ENCODE data around the gene CCT4.

Gene CCT4

GRCh38 chr2:61900281-61900680 lies 11.8 kb upstream of the CCT4 start:
- H3K27ac ChIP-seq (ENCODE audit: extremely low read depth, low read depth, low read length) = no peak overlapping the region
- no peaks in the 10 kb centered on the region for H3K4me1 ChIP-seq (ENCODE audit: control insufficient read depth, insufficient read depth, low read length)
- POLR2A ChIA-PET = no interaction called here
- CTCF ChIA-PET = interaction anchor here (0.7 kb wide), 1 partner anchor 13 kb away, joined by 3 read pairs; no protein-coding TSS in a partner anchor
- H3K9me3 ChIP-seq (ENCODE audit: control insufficient read depth, insufficient read depth, low read depth, low read length) = no peaks in the 10 kb centered on the region
- TF ChIP-seq ZNF558 (tag by site-specific recombination; IDR thresholded peaks at IDR 0.05) = no peak
- TF ChIP-seq ZNF121 (tag by site-specific recombination; IDR thresholded peaks at IDR 0.05) = no peak
- TF ChIP-seq ZFHX2 (tag by site-specific recombination; conservative IDR thresholded peaks at IDR 0.05) = no peak
- H3K4me3 ChIP-seq (ENCODE audit: low read depth, low read length) = no peak overlapping the region
- no peaks in the 10 kb centered on the region for H3K36me3 ChIP-seq (ENCODE audit: control insufficient read depth in 2 of 2, insufficient read depth in 1 of 2, low read length in 2 of 2)

- H3K36me3 ChIP-seq (ENCODE audit: control insufficient read depth in 2 of 2, insufficient read depth in 1 of 2, low read length in 2 of 2) = no peaks in the 10 kb centered on the region
- H3K4me3 ChIP-seq (ENCODE audit: low read depth, low read length) = no peak overlapping the region
- H3K9me3 ChIP-seq (ENCODE audit: control insufficient read depth, insufficient read depth, low read depth, low read length) = no peaks in the 10 kb centered on the region
- no peak overlapping the region for H3K27ac ChIP-seq (ENCODE audit: extremely low read depth, low read depth, low read length)
- ChIA-PET CTCF (interaction anchor here (0.5 to 1.1 kb wide), 5 partner anchors 13 to 413 kb away, joined by 3 to 6 read pairs (median 3); no protein-coding TSS in a partner anchor), POLR2A (interaction anchor here (0.6 kb wide), 1 partner anchor 30 kb away, joined by 3 read pairs; no protein-coding TSS in a partner anchor)
- TF ChIP-seq ZNF654 (tag by site-specific recombination; IDR thresholded peaks at IDR 0.05; ENCODE audit: low read depth) (peak; percentile 56), CTCF (tag by site-specific recombination; IDR thresholded peaks at IDR 0.05) (peak; percentile 46; the same call in 1 of the 2 replicates), ZNF776 (tag by site-specific recombination; IDR thresholded peaks at IDR 0.05; ENCODE audit: borderline replicate concordance) (no peak)
- no peaks in the 10 kb centered on the region for H3K4me1 ChIP-seq (ENCODE audit: control insufficient read depth, insufficient read depth, low read length)
Observed at GRCh38 chr2:61898810-61899209, 10.4 kb upstream of the CCT4 start.

GRCh38 chr2:61887717-61888266 lies 664 bp downstream of the CCT4 start:
- H3K4me3 ChIP-seq (ENCODE audit: low read depth, low read length) = peak overlapping the region; percentile 93
- ChIA-PET CTCF (interaction anchor here (1.1 kb wide), 1 partner anchor 752 kb away, joined by 3 read pairs; no protein-coding TSS in a partner anchor), POLR2A (interaction anchor here (0.6 to 1.4 kb wide), 2 partner anchors 8 to 34 kb away, joined by 5 to 6 read pairs; partner anchors contain the start of gene FAM161A)
- H3K36me3 ChIP-seq (ENCODE audit: control insufficient read depth in 2 of 2, insufficient read depth in 1 of 2, low read length in 2 of 2) = peaks cover 36 to 43% of the 10 kb centered on the region in 2 experiments
- no peaks in the 10 kb centered on the region for H3K4me1 ChIP-seq (ENCODE audit: control insufficient read depth, insufficient read depth, low read length)
- TF ChIP-seq ZSCAN4 (tag by site-specific recombination; IDR thresholded peaks at IDR 0.05) = peak; percentile 55; the same call in 1 of the 2 replicates
- TF ChIP-seq ZNF148 (tag by site-specific recombination; IDR thresholded peaks at IDR 0.05; ENCODE audit: borderline replicate concordance) = no peak
- H3K27ac ChIP-seq (ENCODE audit: extremely low read depth, low read depth, low read length) = peak overlapping the region; percentile 99
- H3K9me3 ChIP-seq (ENCODE audit: control insufficient read depth, insufficient read depth, low read depth, low read length) = no peaks in the 10 kb centered on the region

- peaks cover 53 to 57% of the 10 kb centered on the region in 2 experiments for H3K36me3 ChIP-seq (ENCODE audit: control insufficient read depth in 2 of 2, insufficient read depth in 1 of 2, low read length in 2 of 2)
- no peaks in the 10 kb centered on the region for H3K9me3 ChIP-seq (ENCODE audit: control insufficient read depth, insufficient read depth, low read depth, low read length)
- TF ChIP-seq KLF16 (tag by site-specific recombination; IDR thresholded peaks at IDR 0.05) (peak; percentile 4; the same call in 1 of the 2 replicates), ZNF670 (tag by site-specific recombination; IDR thresholded peaks at IDR 0.05; ENCODE audit: low read depth) (no peak)
- peak overlapping the region; percentile 2 for H3K4me3 ChIP-seq (ENCODE audit: low read depth, low read length)
- H3K27ac ChIP-seq (ENCODE audit: extremely low read depth, low read depth, low read length) = no peak overlapping the region
- CTCF ChIA-PET = interaction anchor here (0.6 kb wide), 1 partner anchor 495 kb away, joined by 3 read pairs; no protein-coding TSS in a partner anchor
- H3K4me1 ChIP-seq (ENCODE audit: control insufficient read depth, insufficient read depth, low read length) = no peaks in the 10 kb centered on the region
- POLR2A ChIA-PET = no interaction called here
Observed at GRCh38 chr2:61885896-61886603, 2.4 kb downstream of the CCT4 start.

Measured in HEK293 (cell line).